Right lobe of liver (tissue), 6 donors: Measurements from ENCODE around the gene CD48. TPM values are rescaled to one million over a fixed set of nuclear protein-coding genes. Genes with fewer than 3 reads are reported as not detected.

Experiments
- ATAC-seq, 4 donors: fragments of 200-7000 bp; cut with Tn5 transposase; one replicate each; pipeline ENCODE4 v1.9.1; 2020; ENCODE audit warnings: mild to moderate bottlenecking in 4 of 4, moderate library complexity in 4 of 4
- DNase-seq, 3 donors: peaks; one replicate each; pipeline ENCODE4 v3.0.0-alpha.2; 2020
- H3K27ac ChIP-seq, 3 donors: fragments of 200-600 bp; one replicate each; pipeline ENCODE4 v1.8.0; 2022
- H3K27me3 ChIP-seq, 2 donors: fragments of 200-600 bp; one replicate each; pipeline ENCODE4 v1.8.0; 2022
- H3K36me3 ChIP-seq, 4 donors: fragments of 200-600 bp; sonication (generic) in 1 of 4; one replicate each; pipeline versions ENCODE4 v1.5.1 to v1.8.0; 2017 to 2022; ENCODE audit warnings: control low read depth in 1 of 4
- H3K4me1 ChIP-seq, 4 donors: fragments of 200-600 bp; sonication (generic) in 1 of 4; one replicate each; pipeline versions ENCODE4 v1.5.1 to v1.8.0; 2017 to 2022; ENCODE audit warnings: control low read depth in 1 of 4
- H3K4me3 ChIP-seq, 3 donors: fragments of 200-600 bp; one replicate each; pipeline ENCODE4 v1.8.0; 2022
- H3K9me3 ChIP-seq, 4 donors: fragments of 200-600 bp; sonication (generic) in 1 of 4; one replicate each; pipeline versions ENCODE4 v1.5.1 to v1.8.0; 2017 to 2022; ENCODE audit warnings: control low read depth in 1 of 4
- CTCF ChIP-seq, 4 donors: fragments of 200-600 bp in 3 of 4; fragments of 450-650 bp in 1 of 4; IDR thresholded peaks; one replicate each; pipeline versions ENCODE4 v1.5.1 to v1.8.0; 2016 to 2022; ENCODE audit warnings: antibody characterized with exemption in 4 of 4, mild to moderate bottlenecking in 2 of 4
- POLR2A ChIP-seq: fragments of 450-650 bp; IDR thresholded peaks from one replicate; pipeline ENCODE4 v1.6.1; 2017; ENCODE audit warnings: antibody characterized with exemption, mild to moderate bottlenecking
- WGBS: methylation state at CpG from one replicate; pipeline ENCODE4 v1.1.6; 2018; ENCODE audit warnings: low coverage, low lambda C conversion rate; ENCODE audit not compliant: insufficient coverage; ENCODE audit errors: missing lambda C conversion rate; 5-methylcytosine and 5-hydroxymethylcytosine counted together
- intact Hi-C, 2 donors: fragments of 100-400 bp; cut with DNase I; formaldehyde crosslinking; loops; one replicate each; pipeline versions ENCODE4 v1.11.2 to v1.14.1; 2022
- total RNA-seq, 6 experiments: library from RNA; depleted of rRNA in 2 of 6; stranded (reverse); fragments of >200 nt in 2 of 6; fragmentation: NEBNext Ultra II Directional in 3 of 6; extraction: Animal tissue kit (Norgen Biotek cat#: 25700) in 3 of 6; gene quantifications; one replicate each; pipeline versions ENCODE4 v1.1.0 to v1.2.4, GENCODE V29; 2016 to 2023
- donor health status: DM: no; HTN: yes; CAD: no.
- donor health status: DM: no; HTN: no; CAD: no.
- donor health status: DM: no; HTN: no; CAD: no.
- donor health status: DM: no; HTN: yes; CAD: no.
- donor health status: DM: no; HTN: yes; CAD: no.

The CD48 gene
- total RNA-seq, 6 experiments from 2014 or later, result 0.68 to 5.0 (median 3.4) TPM

- no peaks in the 10 kb centered on the region for H3K9me3 ChIP-seq
- TF ChIP-seq POLR2A, result no peak
- no peak for TF ChIP-seq CTCF (IDR thresholded peaks at IDR 0.05)
- no peak overlapping the region for H3K27ac ChIP-seq
- ATAC-seq, result no peak
- no peaks in the 10 kb centered on the region for H3K27me3 ChIP-seq
- H3K4me3 ChIP-seq, result no peak overlapping the region
- 65% methylated on average over 3 of the region's 3 CpGs for whole genome bisulfite sequencing
- H3K36me3 ChIP-seq, result no peaks in the 10 kb centered on the region
- no peaks in the 10 kb centered on the region for H3K4me1 ChIP-seq
- DNase-seq, result no peak
- intact Hi-C loops, result no loop called here
Observed at GRCh38 chr1:160743266-160743665, 31.6 kb upstream of the CD48 start.

GRCh38 chr1:160742428-160743127 lies 31.0 kb upstream of the CD48 start:
- intact Hi-C loops, result no loop called here
- no peak overlapping the region for H3K4me3 ChIP-seq
- H3K4me1 ChIP-seq, result no peaks in the 10 kb centered on the region
- ATAC-seq (peak in 2 of 4 donors; percentile 28 to 31), DNase-seq (no peak)
- WGBS, result 71% methylated on average over 7 of the region's 8 CpGs
- no peak for TF ChIP-seq CTCF (IDR thresholded peaks at IDR 0.05)
- TF ChIP-seq POLR2A, result no peak
- no peaks in the 10 kb centered on the region for H3K9me3 ChIP-seq
- no peaks in the 10 kb centered on the region for H3K27me3 ChIP-seq
- peak overlapping the region in 1 of 3 donors; percentile 3 for H3K27ac ChIP-seq
- H3K36me3 ChIP-seq, result no peaks in the 10 kb centered on the region

- H3K36me3 ChIP-seq, result no peaks in the 10 kb centered on the region
- peaks cover 0 to 3% (median 0%) of the 10 kb centered on the region in 4 donors for H3K9me3 ChIP-seq
- no peaks in the 10 kb centered on the region for H3K27me3 ChIP-seq
- no peaks in the 10 kb centered on the region for H3K4me1 ChIP-seq
- TF ChIP-seq CTCF (IDR thresholded peaks at IDR 0.05) (no peak), POLR2A (no peak)
- ATAC-seq (no peak), DNase-seq (no peak)
- H3K27ac ChIP-seq, result peak overlapping the region in 1 of 3 donors; percentile 20
- intact Hi-C loops, result no loop called here
- WGBS, result 52% methylated on average over 5 of the region's 5 CpGs
- H3K4me3 ChIP-seq, result no peak overlapping the region
Observed at GRCh38 chr1:160741612-160742348, 30.2 kb upstream of the CD48 start.

GRCh38 chr1:160741092-160741501 lies 29.5 kb upstream of the CD48 start:
- intact Hi-C loops, result no loop called here

GRCh38 chr1:160740133-160740688 lies 28.6 kb upstream of the CD48 start:
- Histone ChIP-seq H3K36me3 (no peaks in the 10 kb centered on the region), H3K27ac (no peak overlapping the region), H3K4me3 (no peak overlapping the region), H3K9me3 (peaks cover 0 to 3% (median 0%) of the 10 kb centered on the region in 4 donors), H3K4me1 (no peaks in the 10 kb centered on the region), H3K27me3 (no peaks in the 10 kb centered on the region)
- ATAC-seq, result no peak
- no peak for TF ChIP-seq CTCF (IDR thresholded peaks at IDR 0.05)
- no peak for TF ChIP-seq POLR2A
- 63% methylated on average over 5 of the region's 5 CpGs for WGBS
- intact Hi-C loops, result no loop called here
- DNase-seq, result no peak

More at GRCh38 chr1:160741092-160741501, 29.5 kb upstream of the CD48 start:
- TF ChIP-seq POLR2A, result no peak
- no peaks in the 10 kb centered on the region for H3K4me1 ChIP-seq
- 73% methylated on average over 4 of the region's 4 CpGs for WGBS
- H3K9me3 ChIP-seq, result peaks cover 0 to 3% (median 0%) of the 10 kb centered on the region in 4 donors
- H3K27me3 ChIP-seq, result no peaks in the 10 kb centered on the region
- H3K4me3 ChIP-seq, result no peak overlapping the region
- ATAC-seq (no peak), DNase-seq (no peak)
- H3K27ac ChIP-seq, result no peak overlapping the region
- H3K36me3 ChIP-seq, result no peaks in the 10 kb centered on the region
